Measurements from ENCODE around the gene MICAL2.

The MICAL2 gene, protein sequence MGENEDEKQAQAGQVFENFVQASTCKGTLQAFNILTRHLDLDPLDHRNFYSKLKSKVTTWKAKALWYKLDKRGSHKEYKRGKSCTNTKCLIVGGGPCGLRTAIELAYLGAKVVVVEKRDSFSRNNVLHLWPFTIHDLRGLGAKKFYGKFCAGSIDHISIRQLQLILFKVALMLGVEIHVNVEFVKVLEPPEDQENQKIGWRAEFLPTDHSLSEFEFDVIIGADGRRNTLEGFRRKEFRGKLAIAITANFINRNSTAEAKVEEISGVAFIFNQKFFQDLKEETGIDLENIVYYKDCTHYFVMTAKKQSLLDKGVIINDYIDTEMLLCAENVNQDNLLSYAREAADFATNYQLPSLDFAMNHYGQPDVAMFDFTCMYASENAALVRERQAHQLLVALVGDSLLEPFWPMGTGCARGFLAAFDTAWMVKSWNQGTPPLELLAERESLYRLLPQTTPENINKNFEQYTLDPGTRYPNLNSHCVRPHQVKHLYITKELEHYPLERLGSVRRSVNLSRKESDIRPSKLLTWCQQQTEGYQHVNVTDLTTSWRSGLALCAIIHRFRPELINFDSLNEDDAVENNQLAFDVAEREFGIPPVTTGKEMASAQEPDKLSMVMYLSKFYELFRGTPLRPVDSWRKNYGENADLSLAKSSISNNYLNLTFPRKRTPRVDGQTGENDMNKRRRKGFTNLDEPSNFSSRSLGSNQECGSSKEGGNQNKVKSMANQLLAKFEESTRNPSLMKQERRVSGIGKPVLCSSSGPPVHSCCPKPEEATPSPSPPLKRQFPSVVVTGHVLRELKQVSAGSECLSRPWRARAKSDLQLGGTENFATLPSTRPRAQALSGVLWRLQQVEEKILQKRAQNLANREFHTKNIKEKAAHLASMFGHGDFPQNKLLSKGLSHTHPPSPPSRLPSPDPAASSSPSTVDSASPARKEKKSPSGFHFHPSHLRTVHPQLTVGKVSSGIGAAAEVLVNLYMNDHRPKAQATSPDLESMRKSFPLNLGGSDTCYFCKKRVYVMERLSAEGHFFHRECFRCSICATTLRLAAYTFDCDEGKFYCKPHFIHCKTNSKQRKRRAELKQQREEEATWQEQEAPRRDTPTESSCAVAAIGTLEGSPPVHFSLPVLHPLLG

DNA sequence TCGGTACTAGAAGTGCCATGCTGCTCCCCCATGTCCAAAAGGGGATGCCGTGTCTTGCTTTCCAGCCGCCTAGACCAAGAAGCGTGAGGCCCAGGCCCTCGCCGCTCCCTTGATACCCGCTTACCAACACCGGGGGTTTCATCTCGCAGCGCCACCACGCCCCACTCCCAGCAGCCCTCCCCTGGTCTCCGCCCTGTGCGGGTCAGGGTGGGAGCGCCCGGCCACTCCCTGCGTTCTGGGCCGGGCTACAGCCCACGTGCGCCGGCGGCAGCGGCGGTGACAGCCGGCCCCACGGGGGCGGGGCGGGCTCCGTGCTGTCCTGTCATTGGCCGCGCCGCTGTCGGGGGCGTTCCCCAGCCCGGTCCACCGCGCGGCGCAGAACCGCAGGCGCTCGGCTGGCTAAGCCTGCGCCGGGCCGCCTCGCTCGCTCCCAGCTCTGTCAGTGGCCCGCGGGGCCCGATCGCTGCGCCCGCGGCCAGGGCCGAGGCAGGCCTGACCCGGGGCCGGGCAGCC is at the start of gene MICAL2:
MICAL2 (plus strand) TSS at position 390 of the 513 bp plus-strand sequence. CDS start 51,566 bp downstream, outside the sequence.
- in situ Hi-C loops (cut with MboI; ENCODE audit: low pct_unique_long_range_greater_than_20kb, low sequenced_read_pairs, unreplicated experiment): no loop called here
- TF ChIP-seq, protein P1, sequence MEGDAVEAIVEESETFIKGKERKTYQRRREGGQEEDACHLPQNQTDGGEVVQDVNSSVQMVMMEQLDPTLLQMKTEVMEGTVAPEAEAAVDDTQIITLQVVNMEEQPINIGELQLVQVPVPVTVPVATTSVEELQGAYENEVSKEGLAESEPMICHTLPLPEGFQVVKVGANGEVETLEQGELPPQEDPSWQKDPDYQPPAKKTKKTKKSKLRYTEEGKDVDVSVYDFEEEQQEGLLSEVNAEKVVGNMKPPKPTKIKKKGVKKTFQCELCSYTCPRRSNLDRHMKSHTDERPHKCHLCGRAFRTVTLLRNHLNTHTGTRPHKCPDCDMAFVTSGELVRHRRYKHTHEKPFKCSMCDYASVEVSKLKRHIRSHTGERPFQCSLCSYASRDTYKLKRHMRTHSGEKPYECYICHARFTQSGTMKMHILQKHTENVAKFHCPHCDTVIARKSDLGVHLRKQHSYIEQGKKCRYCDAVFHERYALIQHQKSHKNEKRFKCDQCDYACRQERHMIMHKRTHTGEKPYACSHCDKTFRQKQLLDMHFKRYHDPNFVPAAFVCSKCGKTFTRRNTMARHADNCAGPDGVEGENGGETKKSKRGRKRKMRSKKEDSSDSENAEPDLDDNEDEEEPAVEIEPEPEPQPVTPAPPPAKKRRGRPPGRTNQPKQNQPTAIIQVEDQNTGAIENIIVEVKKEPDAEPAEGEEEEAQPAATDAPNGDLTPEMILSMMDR (IDR thresholded peaks at IDR 0.05; ENCODE audit: extremely low read depth, insufficient read depth, missing control alignments): no peak
- DNase-seq (ENCODE audit: low spot score): peak; percentile 96

DNA sequence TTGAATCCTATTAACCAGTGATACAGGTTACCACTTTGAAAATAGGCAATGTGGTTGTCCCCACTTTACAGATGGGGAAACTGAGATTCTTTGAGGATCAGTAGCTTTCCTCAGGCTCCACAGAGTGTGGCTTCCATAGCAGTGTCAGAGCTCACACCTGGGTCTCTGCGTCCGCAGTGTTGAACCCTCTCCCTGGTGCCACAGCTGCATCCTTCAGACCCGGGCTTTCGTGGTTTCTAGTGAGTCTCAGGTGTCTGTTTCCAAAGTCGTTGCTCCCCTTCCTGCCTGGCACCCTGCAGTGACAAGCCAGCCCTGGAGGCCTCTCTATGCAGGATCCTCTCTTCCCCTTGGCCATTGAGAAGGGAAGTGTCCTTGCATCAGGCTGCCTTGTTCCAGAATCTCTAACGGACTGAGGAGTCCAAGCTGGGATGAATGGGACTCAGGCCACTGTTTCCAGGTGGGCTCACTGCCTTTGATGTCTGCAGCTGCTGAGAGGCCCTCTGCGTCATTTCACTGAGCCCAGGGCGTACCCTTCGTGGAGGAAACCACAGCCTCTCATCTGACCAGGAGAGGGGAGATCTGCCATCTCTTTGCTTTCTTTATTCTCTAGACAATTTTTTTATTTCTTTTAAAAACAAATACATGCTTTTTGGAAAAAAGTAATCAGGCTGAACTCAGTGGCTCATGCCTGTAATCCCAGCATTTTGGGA is 48.4 kb upstream of the MICAL2 start:
- in situ Hi-C loops (cut with MboI; ENCODE audit: low pct_unique_long_range_greater_than_20kb, low sequenced_read_pairs, unreplicated experiment): no loop called here
- TF ChIP-seq, protein P1 (IDR thresholded peaks at IDR 0.05; ENCODE audit: extremely low read depth, insufficient read depth, missing control alignments): no peak

DNA sequence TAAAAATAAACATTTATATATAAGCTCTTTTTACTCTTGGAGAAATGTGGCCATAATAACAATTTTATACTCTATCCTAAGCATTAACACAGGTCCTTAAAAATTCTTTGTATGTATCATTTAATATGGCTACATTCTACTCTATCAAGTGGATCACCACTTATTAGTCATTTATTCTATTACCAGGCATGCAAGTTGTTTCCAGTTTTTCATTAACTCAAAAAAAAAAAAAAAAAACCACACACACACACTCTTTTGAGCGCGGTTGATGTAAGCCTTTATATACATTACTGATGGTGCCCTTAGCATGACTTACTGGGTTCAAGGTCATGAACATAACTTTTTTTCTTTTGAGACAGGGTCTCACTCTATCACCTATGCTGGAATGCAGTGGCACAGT is 47.1 kb upstream of the MICAL2 start:
- TF ChIP-seq, protein P1 (IDR thresholded peaks at IDR 0.05; ENCODE audit: extremely low read depth, insufficient read depth, missing control alignments): no peak
- in situ Hi-C loops (cut with MboI; ENCODE audit: low pct_unique_long_range_greater_than_20kb, low sequenced_read_pairs, unreplicated experiment): no loop called here
- no peak for DNase-seq (ENCODE audit: low spot score)

More for the DNA sequence above, 48.4 kb upstream of the MICAL2 start:
- no peak for DNase-seq (ENCODE audit: low spot score)

DNA sequence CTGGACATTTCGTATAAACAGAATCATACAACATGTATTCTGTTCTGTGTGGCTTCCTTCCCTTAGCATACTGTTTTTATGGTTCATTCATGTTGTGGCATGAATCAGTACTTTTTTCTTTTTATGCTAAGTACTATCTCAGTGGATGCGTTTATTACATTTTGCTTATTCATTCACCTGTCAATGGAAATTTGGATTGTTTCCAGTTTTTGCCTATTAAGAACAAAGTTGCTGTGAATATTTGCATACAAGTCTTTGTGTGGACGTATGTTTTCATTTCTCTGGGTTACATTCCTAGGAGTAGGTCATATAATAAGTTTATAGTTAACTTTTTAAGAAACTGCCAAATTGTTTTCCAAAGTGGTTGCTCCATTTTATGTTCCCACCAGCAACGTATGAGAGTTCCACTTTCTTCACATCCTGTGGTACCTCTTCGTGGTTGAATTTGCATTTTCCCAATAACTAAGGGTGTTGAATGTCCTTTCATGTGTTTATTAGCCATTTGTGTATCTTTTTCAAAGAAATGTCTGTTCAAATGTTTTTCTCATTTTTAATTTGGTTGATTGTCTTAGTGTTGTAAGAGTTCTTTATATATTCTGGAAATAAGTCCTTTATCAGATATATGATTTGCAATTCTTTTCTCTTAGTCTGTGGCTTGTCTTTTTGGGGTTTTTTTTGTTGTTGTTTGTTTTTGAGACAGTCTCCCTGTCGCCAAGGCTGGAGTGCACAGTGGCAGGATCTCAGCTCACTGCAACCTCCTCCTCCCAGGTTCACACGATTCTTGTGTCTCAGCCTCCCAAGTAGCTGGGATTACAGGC is 46.0 kb upstream of the MICAL2 start:
- DNase-seq (ENCODE audit: low spot score): no peak
- in situ Hi-C loops (cut with MboI; ENCODE audit: low pct_unique_long_range_greater_than_20kb, low sequenced_read_pairs, unreplicated experiment): no loop called here
- TF ChIP-seq, protein P1 (IDR thresholded peaks at IDR 0.05; ENCODE audit: extremely low read depth, insufficient read depth, missing control alignments): no peak

DNA sequence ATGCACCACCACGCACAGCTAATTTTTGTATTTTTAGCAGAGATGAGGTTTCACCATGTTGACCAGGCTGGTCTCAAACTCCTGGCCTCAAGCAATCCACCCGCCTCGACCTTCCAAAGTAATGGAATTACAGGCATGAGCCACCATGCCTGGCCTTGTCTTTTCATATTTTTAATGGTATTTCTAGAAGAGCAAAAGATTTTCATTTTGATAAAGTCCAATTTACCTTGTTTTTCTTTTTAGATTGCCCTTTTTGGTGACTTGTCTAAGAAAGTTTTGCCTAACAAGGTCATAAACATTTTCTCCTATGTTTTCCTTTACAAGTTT is 45.5 kb upstream of the MICAL2 start:
- no peak for DNase-seq (ENCODE audit: low spot score)
- in situ Hi-C loops (cut with MboI; ENCODE audit: low pct_unique_long_range_greater_than_20kb, low sequenced_read_pairs, unreplicated experiment): no loop called here
- TF ChIP-seq, protein P1 (IDR thresholded peaks at IDR 0.05; ENCODE audit: extremely low read depth, insufficient read depth, missing control alignments): no peak

All from GM13977 (cell line).